Neural progenitor cell (in vitro differentiated cells): Measurements from ENCODE around the gene ERMAP. TPM values are rescaled to one million over a fixed set of nuclear protein-coding genes. Genes with fewer than 3 reads are reported as not detected.

Source experiments
- DNase-seq: peaks from one replicate; pipeline ENCODE4 v3.0.0-alpha.2; 2016; ENCODE audit warnings: low spot score
- H2AFZ ChIP-seq: fragments of 200-600 bp; sonication (generic); replicated peaks from 2 replicates; pipeline ENCODE4 v1.6.1; 2016; ENCODE audit warnings: antibody characterized with exemption
- H3F3A ChIP-seq: fragments of 200-600 bp; sonication (generic); 2 replicates; pipeline ENCODE4 v1.6.1; 2016; ENCODE audit warnings: antibody characterized with exemption, low read depth
- H3K27ac ChIP-seq: fragments of 200-600 bp; sonication (generic); 2 replicates; pipeline ENCODE4 v1.5.1; 2016; ENCODE audit warnings: mild to moderate bottlenecking
- H3K27me3 ChIP-seq: fragments of 200-600 bp; sonication (generic); 2 replicates; pipeline ENCODE4 v1.6.1; 2016; ENCODE audit warnings: mild to moderate bottlenecking, moderate library complexity
- H3K36me3 ChIP-seq: fragments of 200-600 bp; sonication (generic); 2 replicates; pipeline ENCODE4 v1.5.1; 2016
- H3K4me1 ChIP-seq: fragments of 200-600 bp; sonication (generic); 2 replicates; pipeline ENCODE4 v1.6.1; 2016; ENCODE audit warnings: mixed run types
- H3K4me2 ChIP-seq: fragments of 200-600 bp; sonication (generic); 2 replicates; pipeline ENCODE4 v1.6.1; 2016
- H3K4me3 ChIP-seq: fragments of 200-600 bp; sonication (generic); 2 replicates; pipeline ENCODE4 v1.5.1; 2016
- H3K79me2 ChIP-seq: fragments of 200-600 bp; sonication (generic); 2 replicates; pipeline ENCODE4 v1.6.1; 2016; ENCODE audit warnings: low read depth
- H3K9ac ChIP-seq: fragments of 200-600 bp; sonication (generic); 2 replicates; pipeline ENCODE4 v1.6.1; 2016
- H3K9me3 ChIP-seq: fragments of 200-600 bp; sonication (generic); 2 replicates; pipeline ENCODE4 v1.5.1; 2016; ENCODE audit warnings: low read depth
- H4K20me1 ChIP-seq: fragments of 200-600 bp; sonication (generic); 2 replicates; pipeline ENCODE4 v1.6.1; 2016; ENCODE audit warnings: low read depth
- H3K27ac Mint-ChIP-seq: 3 replicates; pipeline ENCODE4 v1.8.0; 2021; ENCODE audit warnings: mixed read lengths
- H3K27me3 Mint-ChIP-seq: 2 replicates; pipeline ENCODE4 v1.8.0; 2022; ENCODE audit warnings: low read depth, mild to moderate bottlenecking, inconsistent platforms, moderate library complexity, mixed read lengths; ENCODE audit not compliant: insufficient read depth
- H3K36me3 Mint-ChIP-seq: 3 replicates; pipeline ENCODE4 v1.8.0; 2021; ENCODE audit warnings: mixed read lengths
- H3K4me1 Mint-ChIP-seq: 3 replicates; pipeline ENCODE4 v1.8.0; 2021; ENCODE audit warnings: mixed read lengths
- H3K4me3 Mint-ChIP-seq: 3 replicates; pipeline ENCODE4 v1.8.0; 2021; ENCODE audit warnings: mild to moderate bottlenecking, moderate library complexity, mixed read lengths
- H3K9me3 Mint-ChIP-seq: 3 replicates; pipeline ENCODE4 v1.8.0; 2020; ENCODE audit warnings: mixed read lengths
- CTCF ChIP-seq: fragments of 200-600 bp; sonication (generic); IDR thresholded peaks from 2 replicates; pipeline ENCODE4 v1.5.1; 2017; ENCODE audit warnings: antibody characterized with exemption, mild to moderate bottlenecking
- EZH2 ChIP-seq: fragments of 200-600 bp; sonication (generic); IDR thresholded peaks from 2 replicates; pipeline ENCODE4 v1.6.1; 2017; ENCODE audit warnings: antibody characterized with exemption, mild to moderate bottlenecking, moderate library complexity
- EZH2phosphoT487 ChIP-seq: fragments of 200-600 bp; sonication (generic); IDR thresholded peaks from 2 replicates; pipeline ENCODE4 v1.6.1; 2017; ENCODE audit warnings: antibody characterized with exemption
- total RNA-seq: library from RNA; depleted of rRNA; stranded (reverse); fragments of >200 nt; gene quantifications from 2 replicates; pipeline ENCODE4 v1.2.3, GENCODE V29; 2015; ENCODE audit warnings: low replicate concordance

The ERMAP gene
- total RNA-seq, 1 donor from 2014 or later = 2.2 TPM

GRCh38 chr1:42838482-42839190, 21.7 kb downstream of the ERMAP start:
- peaks cover 5% of the 10 kb centered on the region for H3K36me3 Mint-ChIP-seq
- H3K27ac ChIP-seq = no peak overlapping the region
- TF ChIP-seq EZH2phosphoT487 (no peak), CTCF (no peak), EZH2 (no peak)
- no peaks in the 10 kb centered on the region for H3K9me3 Mint-ChIP-seq
- no peak for DNase-seq
- H3K9ac ChIP-seq = no peak overlapping the region
- no peaks in the 10 kb centered on the region for H3F3A ChIP-seq
- H3K4me1 ChIP-seq = no peaks in the 10 kb centered on the region
- peaks cover 2% of the 10 kb centered on the region for H3K4me1 Mint-ChIP-seq
- peaks cover 6% of the 10 kb centered on the region for H3K27me3 Mint-ChIP-seq
- no peak overlapping the region for H3K27ac Mint-ChIP-seq
- H3K4me3 ChIP-seq = no peak overlapping the region
- H3K9me3 ChIP-seq = no peaks in the 10 kb centered on the region
- H4K20me1 ChIP-seq = no peaks in the 10 kb centered on the region
- H3K4me2 ChIP-seq = no peak overlapping the region
- no peaks in the 10 kb centered on the region for H3K27me3 ChIP-seq
- no peaks in the 10 kb centered on the region for H3K36me3 ChIP-seq
- no peak overlapping the region for H3K4me3 Mint-ChIP-seq
- no peaks in the 10 kb centered on the region for H3K79me2 ChIP-seq
- no peak overlapping the region for H2AFZ ChIP-seq

- H3K27me3 ChIP-seq = no peaks in the 10 kb centered on the region
- H3F3A ChIP-seq = peaks cover 12% of the 10 kb centered on the region
- no peak overlapping the region for H2AFZ ChIP-seq
- Mint-ChIP-seq H3K27me3 (peaks cover 4% of the 10 kb centered on the region), H3K9me3 (no peaks in the 10 kb centered on the region), H3K27ac (no peak overlapping the region), H3K36me3 (peaks cover 5% of the 10 kb centered on the region), H3K4me3 (no peak overlapping the region), H3K4me1 (peaks cover 2% of the 10 kb centered on the region)
- no peaks in the 10 kb centered on the region for H3K36me3 ChIP-seq
- H3K4me2 ChIP-seq = no peak overlapping the region
- H3K79me2 ChIP-seq = no peaks in the 10 kb centered on the region
- TF ChIP-seq CTCF = no peak
- no peak overlapping the region for H3K27ac ChIP-seq
- no peaks in the 10 kb centered on the region for H4K20me1 ChIP-seq
- H3K9ac ChIP-seq = no peak overlapping the region
- DNase-seq = no peak
- no peaks in the 10 kb centered on the region for H3K4me1 ChIP-seq
- no peak overlapping the region for H3K4me3 ChIP-seq
- H3K9me3 ChIP-seq = no peaks in the 10 kb centered on the region
Measured at GRCh38 chr1:42841010-42841409, 24.1 kb downstream of the ERMAP start.

GRCh38 chr1:42841440-42842147, 24.7 kb downstream of the ERMAP start:
- TF ChIP-seq CTCF = no peak
- no peak for TF ChIP-seq EZH2
- no peak for TF ChIP-seq EZH2phosphoT487
- Mint-ChIP-seq H3K36me3 (peaks cover 5% of the 10 kb centered on the region), H3K4me1 (no peaks in the 10 kb centered on the region), H3K27ac (peak overlapping the region; percentile 11), H3K9me3 (no peaks in the 10 kb centered on the region), H3K27me3 (peaks cover 2% of the 10 kb centered on the region), H3K4me3 (no peak overlapping the region)
- peaks cover 12% of the 10 kb centered on the region for H3F3A ChIP-seq
- no peaks in the 10 kb centered on the region for H3K36me3 ChIP-seq
- no peaks in the 10 kb centered on the region for H3K27me3 ChIP-seq
- H2AFZ ChIP-seq = no peak overlapping the region
- H3K4me1 ChIP-seq = no peaks in the 10 kb centered on the region
- no peak overlapping the region for H3K4me2 ChIP-seq
- no peak overlapping the region for H3K4me3 ChIP-seq
- DNase-seq = no peak
- no peak overlapping the region for H3K27ac ChIP-seq
- no peaks in the 10 kb centered on the region for H4K20me1 ChIP-seq
- H3K9me3 ChIP-seq = no peaks in the 10 kb centered on the region
- H3K79me2 ChIP-seq = no peaks in the 10 kb centered on the region
- H3K9ac ChIP-seq = no peak overlapping the region
